Endothelial cell of umbilical vein (primary cell): ENCODE measurements around the gene FOCAD. TPM values are rescaled to one million over a fixed set of nuclear protein-coding genes. Genes with fewer than 3 reads are reported as not detected.

Source experiments
- BruUV-seq: library from RNA; stranded (reverse); fragments of 400-500 nt; replicated peaks from 2 replicates; lab custom pipeline; 2021; lab: Mats Ljungman, UMichigan
- CTCF ChIA-PET: fragments of 300-600, 350-600 bp; sonication (Branson Sonifier 250); formaldehyde crosslinking; loops from one replicate; lab custom pipeline; 2021; ENCODE audit warnings: antibody characterized with exemption, inconsistent platforms; lab: Charles Lee
- POLR2A ChIA-PET: fragments of 300-600, 350-600 bp; sonication (Branson Sonifier 250); formaldehyde crosslinking; loops from one replicate; lab custom pipeline; 2021; ENCODE audit warnings: antibody characterized with exemption, inconsistent platforms; lab: Charles Lee
- DNase-seq: peaks from one replicate; pipeline ENCODE4 v3.0.0-alpha.2; 2011; ENCODE audit warnings: low read depth, low spot score
- FAIRE-seq: peaks from 2 replicates; lab custom pipeline; 2011; peaks lifted over from hg19 to GRCh38; lab: Jason Lieb, UNC
- H2AFZ ChIP-seq: 2 replicates; pipeline ENCODE4 v1.6.0; 2012; ENCODE audit warnings: low read depth, low read length, control low read depth, inconsistent platforms
- H3K27ac ChIP-seq: 2 replicates; pipeline ENCODE4 v1.5.1; 2011; ENCODE audit warnings: low read depth, mild to moderate bottlenecking, control low read depth, low read length, moderate library complexity; ENCODE audit not compliant: insufficient read depth
- H3K27me3 ChIP-seq, 2 experiments: 2 replicates each; pipeline versions ENCODE4 v1.6.0 to v1.6.1; 2011; ENCODE audit warnings: low read length in 2 of 2, mixed read lengths in 1 of 2; ENCODE audit not compliant: control insufficient read depth in 2 of 2, insufficient read depth in 2 of 2
- H3K36me3 ChIP-seq, 2 experiments: 2 replicates in 1 of 2; 3 replicates in 1 of 2; pipeline ENCODE4 v1.5.1; 2011; ENCODE audit warnings: low read length in 2 of 2, mild to moderate bottlenecking in 1 of 2, moderate library complexity in 1 of 2; ENCODE audit not compliant: control insufficient read depth in 2 of 2, insufficient read depth in 2 of 2; ENCODE audit errors: extremely low read depth in 1 of 2
- H3K4me1 ChIP-seq: 3 replicates; pipeline ENCODE4 v1.5.1; 2011; ENCODE audit warnings: mild to moderate bottlenecking, low read length; ENCODE audit not compliant: control insufficient read depth, insufficient read depth; ENCODE audit errors: extremely low read depth
- H3K4me2 ChIP-seq: 2 replicates; pipeline ENCODE4 v1.6.1; 2011; ENCODE audit warnings: low read length, control low read depth, mixed read lengths; ENCODE audit not compliant: insufficient read depth
- H3K4me3 ChIP-seq, 3 experiments: fragments of 200-600 bp in 1 of 3; sonication (generic), shearing (Covaris generic) in 1 of 3; replicated peaks in 1 of 3; 2 replicates each; pipeline ENCODE4 v1.5.1; 2011 to 2016; ENCODE audit warnings: control low read depth in 3 of 3, low read length in 3 of 3, mild to moderate bottlenecking in 2 of 3, inconsistent platforms in 1 of 3, low read depth in 1 of 3, moderate library complexity in 1 of 3; ENCODE audit not compliant: insufficient read depth in 1 of 3
- H3K79me2 ChIP-seq: 2 replicates; pipeline ENCODE4 v1.6.0; 2012; ENCODE audit warnings: low read length, inconsistent platforms; ENCODE audit not compliant: control insufficient read depth, insufficient read depth
- H3K9ac ChIP-seq: replicated peaks from 2 replicates; pipeline ENCODE3; 2011; ENCODE audit warnings: low read length, control low read depth; ENCODE audit not compliant: insufficient read depth; ENCODE audit errors: extremely low read depth
- H3K9me1 ChIP-seq: replicated peaks from 3 replicates; pipeline ENCODE4 v1.6.0; 2011; ENCODE audit warnings: mild to moderate bottlenecking, low read length; ENCODE audit not compliant: control insufficient read depth, insufficient read depth; ENCODE audit errors: extremely low read depth
- H3K9me3 ChIP-seq: replicated peaks from 2 replicates; pipeline ENCODE4 v1.5.1; 2012; ENCODE audit warnings: low read length, inconsistent platforms; ENCODE audit not compliant: control insufficient read depth, insufficient read depth
- H4K20me1 ChIP-seq: replicated peaks from 2 replicates; pipeline ENCODE3; 2011; ENCODE audit warnings: mild to moderate bottlenecking, low read length; ENCODE audit not compliant: control insufficient read depth, insufficient read depth; ENCODE audit errors: extremely low read depth
- EZH2 ChIP-seq: IDR thresholded peaks from 2 replicates; pipeline ENCODE4 v1.6.1; 2012; ENCODE audit warnings: borderline replicate concordance, low read depth, mild to moderate bottlenecking, moderate library complexity, low read length, inconsistent platforms; ENCODE audit not compliant: severe bottlenecking
- FOS ChIP-seq: IDR thresholded peaks from 2 replicates; pipeline ENCODE4 v1.6.1; 2011; ENCODE audit warnings: mild to moderate bottlenecking, low read length, moderate library complexity, borderline replicate concordance; ENCODE audit not compliant: insufficient read depth
- GATA2 ChIP-seq: IDR thresholded peaks from 2 replicates; pipeline ENCODE4 v1.7.0; 2011; ENCODE audit warnings: low read depth, mild to moderate bottlenecking, moderate library complexity, mixed read lengths, low read length; ENCODE audit not compliant: insufficient read length, insufficient read depth
- JUN ChIP-seq: IDR thresholded peaks from 2 replicates; pipeline ENCODE4 v1.6.1; 2011; ENCODE audit warnings: borderline replicate concordance, low read depth; ENCODE audit not compliant: insufficient read length, insufficient read depth
- MAX ChIP-seq: IDR thresholded peaks from 2 replicates; pipeline ENCODE4 v1.6.1; 2011; ENCODE audit not compliant: insufficient read depth, insufficient read length
- MYC ChIP-seq: IDR thresholded peaks from one replicate; pipeline ENCODE4 v1.6.1; 2011; ENCODE audit warnings: mild to moderate bottlenecking, low read depth, low read length
- POLR2A ChIP-seq: IDR thresholded peaks from 2 replicates; pipeline ENCODE4 v1.6.1; 2012; ENCODE audit warnings: low read depth, mild to moderate bottlenecking, control low read depth, low read length
- POLR2AphosphoS5 ChIP-seq: IDR thresholded peaks from 2 replicates; pipeline ENCODE4 v1.6.1; 2012; ENCODE audit warnings: low read depth, mild to moderate bottlenecking, control low read depth, low read length, moderate library complexity; ENCODE audit not compliant: insufficient read depth
- dilution Hi-C: fragments of 300-500 bp; cut with MboI; formaldehyde crosslinking; loops from one replicate; pipeline ENCODE4 v1.15.0; 2019; ENCODE audit warnings: low sequenced_read_pairs; ENCODE audit not compliant: extremely low pct_ligation_motif_present
- intact Hi-C: fragments of 100-400 bp; cut with micrococcal nuclease; formaldehyde crosslinking; loops from one replicate; pipeline ENCODE4 v1.10.0; 2022
- polyA plus RNA-seq, 4 experiments: library from polyadenylated mRNA; depleted of rRNA in 3 of 4; stranded (reverse) in 3 of 4; unstranded in 1 of 4; fragments of >200 nt; gene quantifications; 2 replicates each; pipeline versions ENCODE4 v1.2.1 to v1.2.3, GENCODE V29; 2011 to 2012; ENCODE audit warnings: missing spikeins in 1 of 4
- total RNA-seq: library from RNA; stranded (reverse); gene quantifications from 2 replicates; pipeline ENCODE4 v1.2.3, GENCODE V29; 2021
- TF ChIP-seq, protein P1 (sequence below), 2 donors: IDR thresholded peaks; 1 replicate in 1 of 2; 2 replicates in 1 of 2; pipeline ENCODE4 v1.5.1; 2011; ENCODE audit warnings: low read length in 2 of 2, mild to moderate bottlenecking in 2 of 2, moderate library complexity in 2 of 2, control low read depth in 1 of 2, inconsistent platforms in 1 of 2, low read depth in 1 of 2; ENCODE audit not compliant: insufficient read depth in 1 of 2; ENCODE audit errors: extremely low read depth in 1 of 2

Gene FOCAD
- total and polyA plus RNA-seq, 2 donors (not counting 3 experiments of a cell fraction or from before 2014, with no cell fraction given) = 26.7 to 66.9 TPM

- CTCF ChIA-PET = no interaction called here
- H3K9ac ChIP-seq = no peak overlapping the region
Observed at GRCh38 chr9:20837166-20837565, 153.1 kb downstream of the FOCAD start.

More at GRCh38 chr9:20837166-20837565, 153.1 kb downstream of the FOCAD start:
- DNase-seq = no peak
- H2AFZ ChIP-seq = no peak overlapping the region
- intact Hi-C loops (no loop called here), dilution Hi-C loops (no loop called here)
- no peak for FAIRE-seq
- POLR2A ChIA-PET = no interaction called here
- H3K27me3 ChIP-seq = no peaks in the 10 kb centered on the region
- no peak overlapping the region for H3K27ac ChIP-seq
- no peak overlapping the region for H3K4me3 ChIP-seq
- H3K79me2 ChIP-seq = no peaks in the 10 kb centered on the region
- TF ChIP-seq, protein P1, sequence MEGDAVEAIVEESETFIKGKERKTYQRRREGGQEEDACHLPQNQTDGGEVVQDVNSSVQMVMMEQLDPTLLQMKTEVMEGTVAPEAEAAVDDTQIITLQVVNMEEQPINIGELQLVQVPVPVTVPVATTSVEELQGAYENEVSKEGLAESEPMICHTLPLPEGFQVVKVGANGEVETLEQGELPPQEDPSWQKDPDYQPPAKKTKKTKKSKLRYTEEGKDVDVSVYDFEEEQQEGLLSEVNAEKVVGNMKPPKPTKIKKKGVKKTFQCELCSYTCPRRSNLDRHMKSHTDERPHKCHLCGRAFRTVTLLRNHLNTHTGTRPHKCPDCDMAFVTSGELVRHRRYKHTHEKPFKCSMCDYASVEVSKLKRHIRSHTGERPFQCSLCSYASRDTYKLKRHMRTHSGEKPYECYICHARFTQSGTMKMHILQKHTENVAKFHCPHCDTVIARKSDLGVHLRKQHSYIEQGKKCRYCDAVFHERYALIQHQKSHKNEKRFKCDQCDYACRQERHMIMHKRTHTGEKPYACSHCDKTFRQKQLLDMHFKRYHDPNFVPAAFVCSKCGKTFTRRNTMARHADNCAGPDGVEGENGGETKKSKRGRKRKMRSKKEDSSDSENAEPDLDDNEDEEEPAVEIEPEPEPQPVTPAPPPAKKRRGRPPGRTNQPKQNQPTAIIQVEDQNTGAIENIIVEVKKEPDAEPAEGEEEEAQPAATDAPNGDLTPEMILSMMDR (IDR thresholded peaks at IDR 0.05; ENCODE audit: extremely low read depth in 1 of 2, insufficient read depth in 1 of 2, low read depth in 1 of 2, low read length in 2 of 2) = no peak
- no peak for TF ChIP-seq MAX
- TF ChIP-seq EZH2 = no peak
- TF ChIP-seq POLR2AphosphoS5 = no peak
- TF ChIP-seq JUN = no peak
- no peak for TF ChIP-seq FOS
- TF ChIP-seq GATA2 = no peak
- TF ChIP-seq MYC = no peak
- TF ChIP-seq POLR2A = no peak
- H3K4me1 ChIP-seq = no peaks in the 10 kb centered on the region
- no peaks in the 10 kb centered on the region for H4K20me1 ChIP-seq
- H3K9me3 ChIP-seq = no peaks in the 10 kb centered on the region
- no peaks in the 10 kb centered on the region for H3K9me1 ChIP-seq
- BruUV-seq = no TSS peak
- H3K36me3 ChIP-seq = no peaks in the 10 kb centered on the region
- no peak overlapping the region for H3K4me2 ChIP-seq
